Loucy (cell line): ENCODE results near the gene HMCN1.

ENCODE experiments used
- CTCF ChIP-seq: fragments of 200-600 bp; sonication (generic); conservative IDR thresholded peaks from 2 replicates; pipeline ENCODE4 v1.5.1; 2014; ENCODE audit warnings: mild to moderate bottlenecking, antibody characterized with exemption, low read length
- EZH2phosphoT487 ChIP-seq: fragments of 200-600 bp; IDR thresholded peaks from 2 replicates; pipeline ENCODE4 v1.6.1; 2018; ENCODE audit warnings: antibody characterized with exemption, mild to moderate bottlenecking, moderate library complexity, borderline replicate concordance

DNA sequence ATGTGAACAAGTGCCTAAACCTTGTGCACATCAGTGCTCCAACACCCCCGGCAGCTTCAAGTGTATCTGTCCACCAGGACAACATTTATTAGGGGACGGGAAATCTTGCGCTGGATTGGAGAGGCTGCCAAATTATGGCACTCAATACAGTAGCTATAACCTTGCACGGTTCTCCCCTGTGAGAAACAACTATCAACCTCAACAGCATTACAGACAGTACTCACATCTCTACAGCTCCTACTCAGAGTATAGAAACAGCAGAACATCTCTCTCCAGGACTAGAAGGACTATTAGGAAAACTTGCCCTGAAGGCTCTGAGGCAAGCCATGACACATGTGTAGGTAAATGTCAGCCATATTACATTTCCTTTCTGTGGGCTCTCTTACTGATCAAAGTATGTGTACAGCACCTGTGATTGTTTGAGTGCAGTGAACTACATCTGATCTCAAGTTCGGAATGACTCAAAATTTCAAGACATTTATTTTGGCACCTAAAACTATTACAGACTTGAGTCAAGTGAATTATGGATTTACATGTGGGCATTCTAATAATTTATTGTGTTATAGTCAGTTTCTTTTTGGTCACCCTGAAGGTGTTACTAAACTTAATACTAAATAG, 444.3 kb downstream of the HMCN1 start:
- TF ChIP-seq CTCF (no peak), EZH2phosphoT487 (no peak)
